ENCODE measurements around the gene ROBO2.

The ROBO2 gene

GRCh38 chr3:77412584-77412983, 372.7 kb downstream of the ROBO2 start:
- TF ChIP-seq L3MBTL2 (conservative IDR thresholded peaks at IDR 0.05) (no peak), ELF4 (IDR thresholded peaks at IDR 0.05) (no peak), TARDBP (IDR thresholded peaks at IDR 0.05) (no peak), NFRKB (IDR thresholded peaks at IDR 0.05) (no peak), BHLHE40 (IDR thresholded peaks at IDR 0.05; ENCODE audit: borderline replicate concordance) (no peak)
- TF ChIP-seq, protein P1, sequence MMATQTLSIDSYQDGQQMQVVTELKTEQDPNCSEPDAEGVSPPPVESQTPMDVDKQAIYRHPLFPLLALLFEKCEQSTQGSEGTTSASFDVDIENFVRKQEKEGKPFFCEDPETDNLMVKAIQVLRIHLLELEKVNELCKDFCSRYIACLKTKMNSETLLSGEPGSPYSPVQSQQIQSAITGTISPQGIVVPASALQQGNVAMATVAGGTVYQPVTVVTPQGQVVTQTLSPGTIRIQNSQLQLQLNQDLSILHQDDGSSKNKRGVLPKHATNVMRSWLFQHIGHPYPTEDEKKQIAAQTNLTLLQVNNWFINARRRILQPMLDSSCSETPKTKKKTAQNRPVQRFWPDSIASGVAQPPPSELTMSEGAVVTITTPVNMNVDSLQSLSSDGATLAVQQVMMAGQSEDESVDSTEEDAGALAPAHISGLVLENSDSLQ (IDR thresholded peaks at IDR 0.05), result no peak
- no peak for DNase-seq (ENCODE audit: extremely low spot score)
- ChIA-PET CTCF (no interaction called here), POLR2A (no interaction called here)

DNA sequence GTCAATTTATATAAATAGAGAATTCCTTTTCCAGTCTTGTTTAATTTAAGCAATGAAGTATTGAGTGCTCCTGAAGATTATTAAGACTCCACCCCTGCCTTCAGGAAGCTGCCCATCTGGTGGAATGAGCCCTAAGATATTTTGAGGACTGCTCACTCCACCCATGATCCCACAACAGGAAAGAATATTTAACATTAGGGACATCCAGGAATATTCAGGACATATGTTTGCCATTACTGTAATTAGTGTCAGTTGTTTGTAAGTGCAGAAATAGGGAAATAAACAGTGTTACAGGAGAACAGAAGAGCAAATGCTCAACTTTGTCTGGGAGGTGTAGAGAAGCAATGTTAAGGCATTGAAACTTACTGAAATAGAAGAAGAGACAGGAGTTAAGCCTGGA, 375.0 kb downstream of the ROBO2 start:
- CTCF ChIA-PET, result no interaction called here
- POLR2A ChIA-PET, result no interaction called here
- no peak for DNase-seq (ENCODE audit: extremely low spot score)
- no peak for TF ChIP-seq ARNT (IDR thresholded peaks at IDR 0.05)
- no peak for TF ChIP-seq LEF1 (IDR thresholded peaks at IDR 0.05; ENCODE audit: borderline replicate concordance)
- no peak for TF ChIP-seq FOXK2 (IDR thresholded peaks at IDR 0.05)
- no peak for TF ChIP-seq CTBP1 (IDR thresholded peaks at IDR 0.05; ENCODE audit: borderline replicate concordance)
- no peak for TF ChIP-seq HDGF (IDR thresholded peaks at IDR 0.05; ENCODE audit: borderline replicate concordance)
- TF ChIP-seq TARDBP (IDR thresholded peaks at IDR 0.05), result no peak
- no peak for TF ChIP-seq L3MBTL2 (conservative IDR thresholded peaks at IDR 0.05)

DNA sequence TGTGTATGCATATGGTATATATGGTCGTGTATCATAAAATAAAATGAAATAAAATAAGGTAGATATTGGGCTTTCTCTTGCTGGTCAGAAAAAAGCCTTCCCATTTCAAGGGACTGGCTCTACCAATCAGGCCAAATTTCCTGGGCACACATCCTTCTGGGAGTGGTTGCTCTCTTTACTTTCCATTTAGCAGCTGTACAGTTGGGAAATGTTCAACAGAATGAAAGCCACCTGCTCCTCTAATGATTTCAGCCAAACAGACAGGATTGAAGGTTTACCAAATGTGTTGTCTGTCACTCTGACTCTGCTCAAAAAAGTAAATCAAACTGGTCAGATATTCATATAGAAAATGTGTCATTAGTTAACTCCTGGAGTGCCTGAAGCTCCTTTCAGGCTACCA, 380.4 kb downstream of the ROBO2 start:
- POLR2A ChIA-PET, result no interaction called here
- CTCF ChIA-PET, result no interaction called here
- TF ChIP-seq ZNF384 (IDR thresholded peaks at IDR 0.05) (no peak), LEF1 (IDR thresholded peaks at IDR 0.05; ENCODE audit: borderline replicate concordance) (no peak), NFRKB (IDR thresholded peaks at IDR 0.05) (no peak), ELF4 (IDR thresholded peaks at IDR 0.05) (no peak), TARDBP (IDR thresholded peaks at IDR 0.05) (no peak), FOXA1 (IDR thresholded peaks at IDR 0.05) (no peak), FOXM1 (IDR thresholded peaks at IDR 0.05; ENCODE audit: borderline replicate concordance) (no peak), ARNT (IDR thresholded peaks at IDR 0.05) (no peak), L3MBTL2 (conservative IDR thresholded peaks at IDR 0.05) (no peak), CTBP1 (IDR thresholded peaks at IDR 0.05; ENCODE audit: borderline replicate concordance) (no peak), HDGF (IDR thresholded peaks at IDR 0.05; ENCODE audit: borderline replicate concordance) (no peak)
- TF ChIP-seq, protein P1 (IDR thresholded peaks at IDR 0.05), result no peak
- DNase-seq (ENCODE audit: extremely low spot score), result no peak

DNA sequence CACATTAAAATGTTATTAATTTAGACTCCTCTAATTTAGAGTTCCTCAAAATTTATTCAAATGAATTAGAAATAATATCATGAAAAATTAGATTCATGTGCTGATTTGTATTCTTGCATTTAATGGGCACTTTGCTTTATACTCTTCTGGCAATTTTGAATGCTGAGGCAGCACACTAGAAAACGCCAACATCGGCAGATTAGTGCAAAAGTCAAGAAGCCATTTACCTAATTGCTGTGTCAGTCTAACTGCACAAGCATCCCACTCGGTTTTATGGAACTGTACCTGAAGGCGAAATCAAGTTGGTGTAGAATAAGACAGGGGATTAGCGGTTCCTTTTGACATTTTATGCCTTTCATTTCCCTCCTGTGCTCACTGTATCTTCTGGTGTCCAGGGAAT, 382.0 kb downstream of the ROBO2 start:
- ChIA-PET CTCF (no interaction called here), POLR2A (no interaction called here)
- TF ChIP-seq SUZ12 (IDR thresholded peaks at IDR 0.05), result no peak
- no peak for TF ChIP-seq ZNF384 (IDR thresholded peaks at IDR 0.05)
- TF ChIP-seq FOXM1 (IDR thresholded peaks at IDR 0.05; ENCODE audit: borderline replicate concordance), result no peak
- TF ChIP-seq TARDBP (IDR thresholded peaks at IDR 0.05), result no peak
- TF ChIP-seq FOXA1 (IDR thresholded peaks at IDR 0.05), result no peak
- no peak for TF ChIP-seq ELF4 (IDR thresholded peaks at IDR 0.05)
- no peak for TF ChIP-seq NFRKB (IDR thresholded peaks at IDR 0.05)
- no peak for TF ChIP-seq L3MBTL2 (conservative IDR thresholded peaks at IDR 0.05)
- no peak for TF ChIP-seq SP1 (IDR thresholded peaks at IDR 0.05)
- TF ChIP-seq ARNT (IDR thresholded peaks at IDR 0.05), result no peak
- no peak for DNase-seq (ENCODE audit: extremely low spot score)

GRCh38 chr3:77426531-77426930, 386.6 kb downstream of the ROBO2 start:
- TF ChIP-seq L3MBTL2 (conservative IDR thresholded peaks at IDR 0.05) (no peak), BHLHE40 (IDR thresholded peaks at IDR 0.05; ENCODE audit: borderline replicate concordance) (no peak), ELF4 (IDR thresholded peaks at IDR 0.05) (no peak), ARNT (IDR thresholded peaks at IDR 0.05) (no peak), FOXM1 (IDR thresholded peaks at IDR 0.05; ENCODE audit: borderline replicate concordance) (no peak), NFRKB (IDR thresholded peaks at IDR 0.05) (no peak), LEF1 (IDR thresholded peaks at IDR 0.05; ENCODE audit: borderline replicate concordance) (no peak), TARDBP (IDR thresholded peaks at IDR 0.05) (no peak), CTBP1 (IDR thresholded peaks at IDR 0.05; ENCODE audit: borderline replicate concordance) (no peak), FOXA1 (IDR thresholded peaks at IDR 0.05) (no peak), SUZ12 (IDR thresholded peaks at IDR 0.05) (no peak), FOXK2 (IDR thresholded peaks at IDR 0.05) (no peak), ZNF384 (IDR thresholded peaks at IDR 0.05) (no peak)
- TF ChIP-seq, protein P1 (IDR thresholded peaks at IDR 0.05), result no peak
- ChIA-PET POLR2A (no interaction called here), CTCF (no interaction called here)
- no peak for DNase-seq (ENCODE audit: extremely low spot score)

DNA sequence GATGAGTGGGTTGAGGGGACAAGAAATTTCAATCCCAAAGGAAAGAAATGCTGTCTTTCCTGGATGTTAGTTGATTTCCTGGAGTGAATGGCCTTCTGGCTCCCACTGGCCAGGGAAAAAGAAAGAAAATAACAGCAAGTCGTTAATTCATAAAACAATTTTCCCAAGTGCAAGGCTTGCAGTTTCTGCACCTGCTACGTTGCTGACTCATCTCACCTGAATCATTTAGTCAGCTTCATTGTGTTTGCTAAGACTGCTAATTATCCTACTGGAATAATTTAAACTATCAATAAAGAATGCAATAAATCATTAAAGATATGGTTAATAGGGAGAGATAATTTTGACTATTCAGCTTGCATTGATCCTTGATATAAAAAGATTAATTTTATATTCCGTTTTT, 387.6 kb downstream of the ROBO2 start:
- no peak for DNase-seq (ENCODE audit: extremely low spot score)
- ChIA-PET POLR2A (no interaction called here), CTCF (no interaction called here)
- TF ChIP-seq ARNT (IDR thresholded peaks at IDR 0.05) (no peak), L3MBTL2 (conservative IDR thresholded peaks at IDR 0.05) (no peak), ELF4 (IDR thresholded peaks at IDR 0.05) (no peak), LEF1 (IDR thresholded peaks at IDR 0.05; ENCODE audit: borderline replicate concordance) (no peak), BHLHE40 (IDR thresholded peaks at IDR 0.05; ENCODE audit: borderline replicate concordance) (no peak), CTBP1 (IDR thresholded peaks at IDR 0.05; ENCODE audit: borderline replicate concordance) (no peak), FOXM1 (IDR thresholded peaks at IDR 0.05; ENCODE audit: borderline replicate concordance) (no peak)
- TF ChIP-seq, protein P1 (IDR thresholded peaks at IDR 0.05), result no peak

All from HEK293T (cell line).